IPS-18c (cell line): ENCODE results near the gene GBA2.

Experiments used
- H3K4me3 ChIP-seq: 2 replicates; pipeline ENCODE4 v1.7.0; 2013; ENCODE audit warnings: low read depth, mild to moderate bottlenecking, low read length, moderate library complexity; ENCODE audit not compliant: insufficient read depth
- H3K9me3 ChIP-seq: one replicate; pipeline ENCODE4 v1.6.1; 2013; ENCODE audit warnings: mild to moderate bottlenecking, low read length, moderate library complexity; ENCODE audit not compliant: control insufficient read depth, insufficient read depth

GBA2 gene

DNA sequence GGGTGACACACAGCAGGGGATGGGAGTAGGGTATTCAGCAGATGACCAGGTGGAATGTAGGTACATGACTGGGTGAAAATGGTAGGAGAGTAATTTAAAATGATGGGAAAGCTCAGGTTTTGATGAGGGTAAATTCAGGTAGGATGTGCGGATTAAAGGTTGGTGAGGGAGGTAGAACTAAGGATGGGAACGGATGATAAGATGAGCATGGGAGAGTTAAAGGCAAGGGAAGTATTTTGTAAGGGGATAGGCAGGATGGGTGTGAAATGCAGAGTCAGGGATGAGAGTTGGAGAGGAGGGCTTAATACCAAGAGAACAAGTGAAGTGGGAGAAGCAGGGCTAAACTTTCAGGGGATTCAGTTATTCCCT lies 18.6 kb downstream of the GBA2 start:
- peak overlapping the region; percentile 90; the same call in 1 of the 2 replicates for H3K4me3 ChIP-seq
- no peaks in the 10 kb centered on the region for H3K9me3 ChIP-seq

DNA sequence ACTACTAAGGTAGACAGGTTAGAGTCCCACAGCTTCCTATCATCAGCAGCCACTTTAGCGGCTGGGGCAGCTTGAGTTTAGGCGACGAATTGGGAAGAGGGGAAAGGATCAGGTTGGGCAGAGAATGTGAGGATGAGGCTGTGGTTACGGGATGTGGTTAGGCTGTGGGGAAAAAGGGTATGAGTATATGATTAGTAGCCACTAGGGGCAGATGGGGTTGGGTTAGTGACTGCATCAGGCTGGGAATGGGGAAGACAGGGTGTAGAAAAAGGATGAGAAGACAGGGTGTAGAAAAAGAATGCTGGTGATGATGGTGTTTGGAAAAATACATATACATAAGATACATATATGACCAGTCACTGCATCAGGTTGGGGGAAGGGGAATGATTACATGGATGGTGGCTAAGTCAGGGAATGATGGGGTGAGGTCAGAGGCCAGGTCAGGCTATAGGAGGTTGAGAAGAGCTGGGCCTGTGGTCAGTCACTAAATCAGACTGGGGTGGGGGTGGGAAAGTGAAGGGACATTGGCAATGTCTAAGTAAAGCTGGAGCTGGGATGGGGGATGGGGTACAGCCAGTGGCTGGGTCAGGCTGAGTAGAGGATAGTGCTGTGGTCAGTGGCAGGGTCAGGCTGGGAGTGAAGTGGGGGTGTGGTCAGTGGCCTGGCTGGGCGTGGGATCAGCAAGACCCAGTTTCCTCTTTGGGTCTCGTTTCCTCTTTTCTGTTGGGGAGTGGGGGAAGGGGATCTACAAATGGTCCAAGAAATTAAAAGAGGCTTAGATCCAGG lies 19.1 kb downstream of the GBA2 start:
- H3K9me3 ChIP-seq = no peaks in the 10 kb centered on the region
- peak overlapping the region; percentile 12 for H3K4me3 ChIP-seq

DNA sequence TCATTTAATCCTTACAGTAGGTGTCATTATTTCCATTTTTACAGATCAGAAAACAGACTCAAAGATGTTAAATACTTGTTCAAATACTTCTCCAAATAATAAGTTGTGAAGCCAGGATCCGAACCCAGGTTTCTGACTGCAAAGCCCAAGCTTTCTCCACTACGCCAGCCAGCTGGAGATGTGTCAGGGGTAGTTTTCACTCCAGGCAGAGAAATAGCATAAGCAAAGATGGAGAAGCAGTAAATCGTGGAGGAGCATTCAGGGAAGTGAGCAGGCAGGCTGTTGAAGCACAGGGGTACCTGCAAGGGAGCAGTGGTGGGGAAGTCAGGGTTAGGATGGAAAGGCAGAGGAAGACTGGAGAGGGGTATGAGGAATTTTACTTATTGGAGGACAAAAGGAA lies 19.9 kb downstream of the GBA2 start:
- Histone ChIP-seq H3K4me3 (no peak overlapping the region), H3K9me3 (no peaks in the 10 kb centered on the region)

- peak overlapping the region; percentile 46 for H3K4me3 ChIP-seq
- H3K9me3 ChIP-seq = no peaks in the 10 kb centered on the region
These were observed 20.7 kb downstream of the GBA2 start for GRCh38 chr9:35728041-35728971.

DNA sequence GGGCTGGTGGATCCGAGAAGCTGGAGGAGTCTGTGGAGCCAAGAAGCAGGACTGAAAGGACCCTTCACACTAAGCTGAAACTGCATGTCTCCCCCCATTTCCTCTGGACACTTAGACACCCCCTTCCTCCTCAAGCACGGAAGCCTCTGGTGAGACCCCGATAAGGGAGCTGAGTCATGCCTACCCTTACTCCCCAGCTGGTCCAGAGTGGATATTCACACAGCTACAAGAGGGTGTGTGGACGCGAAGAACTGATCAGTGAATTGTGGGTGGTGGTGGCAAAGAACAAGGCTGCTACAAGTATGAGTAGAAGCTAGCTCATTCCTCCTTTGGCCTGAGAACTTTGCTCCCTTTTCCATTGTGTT lies 21.4 kb downstream of the GBA2 start:
- Histone ChIP-seq H3K9me3 (no peaks in the 10 kb centered on the region), H3K4me3 (peak overlapping the region; percentile 46; the same call in 1 of the 2 replicates)

DNA sequence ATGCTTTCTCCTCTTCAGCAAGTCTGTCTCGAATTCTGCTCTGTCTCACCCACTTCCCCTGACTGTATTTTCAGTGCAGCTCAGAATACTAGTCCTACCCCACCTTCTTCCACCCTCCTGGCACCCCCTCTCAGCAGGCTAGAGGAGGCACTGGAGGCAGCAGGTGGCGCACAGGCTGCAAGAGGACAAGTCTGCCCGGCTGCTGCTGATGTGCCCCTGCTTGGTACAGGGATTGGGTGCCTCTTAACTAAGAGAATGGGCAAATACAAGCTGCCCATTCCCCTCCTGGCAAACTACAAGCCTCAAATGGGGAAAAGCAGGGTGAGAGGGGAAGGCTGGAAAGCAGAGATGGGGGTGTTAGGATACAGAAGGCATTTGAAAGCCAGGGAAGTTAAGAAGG lies 22.1 kb downstream of the GBA2 start:
- Histone ChIP-seq H3K9me3 (no peaks in the 10 kb centered on the region), H3K4me3 (no peak overlapping the region)

DNA sequence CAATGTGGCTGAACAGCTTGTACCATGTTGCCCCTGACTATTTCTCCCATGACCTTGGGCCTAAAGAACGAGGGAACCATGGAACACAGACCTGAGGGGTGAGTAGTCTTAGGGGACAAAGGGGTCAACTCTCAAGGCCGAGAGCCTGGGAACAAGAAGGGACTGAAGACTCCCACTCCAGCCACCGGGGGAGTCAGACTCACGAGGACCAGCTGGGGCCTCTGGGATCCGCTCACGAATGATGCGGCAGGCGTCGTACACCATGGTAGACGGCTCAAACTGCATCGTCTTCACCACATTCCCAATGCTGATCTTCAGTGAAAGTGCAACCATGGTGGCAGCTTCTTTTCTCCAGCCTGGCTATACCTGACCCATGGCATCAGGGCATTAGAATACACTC lies 23.7 kb downstream of the GBA2 start:
- no peak overlapping the region for H3K4me3 ChIP-seq
- no peaks in the 10 kb centered on the region for H3K9me3 ChIP-seq

DNA sequence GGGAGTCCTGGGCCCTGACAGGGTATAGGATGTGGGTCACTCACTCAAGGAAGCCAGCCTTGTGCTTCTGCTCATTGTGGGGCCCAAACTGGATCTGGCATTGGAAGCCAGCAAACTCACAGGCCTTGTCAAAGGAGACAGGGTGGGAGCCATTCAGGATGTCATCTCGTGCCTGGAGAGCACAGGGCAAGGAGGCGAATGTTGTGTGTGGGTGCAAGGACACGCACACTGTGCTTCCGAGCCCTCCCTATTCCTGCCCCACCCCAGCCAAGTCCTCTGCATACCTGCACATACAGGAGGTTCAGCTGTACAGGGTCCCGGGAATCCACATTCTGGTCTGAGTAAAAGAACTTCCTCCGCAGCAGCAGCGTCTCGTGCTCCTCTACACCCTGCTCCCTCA lies 25.1 kb downstream of the GBA2 start:
- Histone ChIP-seq H3K9me3 (no peaks in the 10 kb centered on the region), H3K4me3 (no peak overlapping the region)

DNA sequence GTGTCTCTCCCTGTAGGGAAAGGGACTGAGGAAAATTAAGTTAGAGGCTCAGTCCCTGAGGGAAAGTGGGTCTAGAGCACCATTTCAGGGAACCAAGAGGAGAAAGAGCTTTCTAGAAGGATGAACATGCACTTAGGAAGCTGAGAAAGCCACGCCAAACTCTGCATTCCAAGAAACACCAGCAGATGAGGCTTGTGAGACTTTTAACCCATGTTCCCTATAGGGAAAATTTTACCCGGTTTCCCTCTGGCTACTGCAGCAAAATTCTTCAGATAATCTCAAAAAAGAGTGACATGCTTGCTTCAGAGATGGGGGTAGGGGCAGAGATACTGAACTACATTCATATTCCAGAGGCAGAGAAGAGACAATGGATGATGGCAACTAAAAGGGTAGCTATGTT lies 25.6 kb downstream of the GBA2 start:
- Histone ChIP-seq H3K4me3 (no peak overlapping the region), H3K9me3 (no peaks in the 10 kb centered on the region)

DNA sequence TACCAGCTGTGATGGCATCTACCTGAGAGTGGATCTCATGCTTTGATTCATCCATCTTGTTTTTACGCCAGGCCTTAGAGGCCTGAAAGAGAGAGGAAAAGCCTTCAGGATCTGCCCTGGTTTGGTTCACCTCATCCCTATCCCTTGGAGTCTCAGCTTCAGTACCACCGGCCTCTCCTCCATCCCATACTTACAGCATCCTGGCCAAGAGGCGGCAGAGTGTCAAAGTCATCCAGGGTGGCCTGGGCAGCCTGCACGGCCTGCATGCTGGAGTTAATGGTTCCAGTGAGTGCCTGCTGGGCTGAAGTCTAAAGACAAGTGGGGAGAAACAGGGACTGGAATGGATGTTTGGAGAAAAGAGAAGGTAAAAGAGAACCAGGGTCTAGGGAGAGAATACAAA lies 29.5 kb downstream of the GBA2 start:
- Histone ChIP-seq H3K4me3 (no peak overlapping the region), H3K9me3 (no peaks in the 10 kb centered on the region)

- H3K4me3 ChIP-seq = no peak overlapping the region
These were observed 30.1 kb downstream of the GBA2 start for GRCh38 chr9:35718721-35719511.

GRCh38 chr9:35717132-35717870 lies 31.7 kb downstream of the GBA2 start:
- Histone ChIP-seq H3K9me3 (no peaks in the 10 kb centered on the region), H3K4me3 (no peak overlapping the region)

More at GRCh38 chr9:35718721-35719511, 30.1 kb downstream of the GBA2 start:
- H3K9me3 ChIP-seq = no peaks in the 10 kb centered on the region

- Histone ChIP-seq H3K9me3 (no peaks in the 10 kb centered on the region), H3K4me3 (no peak overlapping the region)
These were observed 32.8 kb downstream of the GBA2 start for GRCh38 chr9:35716230-35716629.

GRCh38 chr9:35714579-35715252 lies 34.3 kb downstream of the GBA2 start:
- Histone ChIP-seq H3K4me3 (no peak overlapping the region), H3K9me3 (no peaks in the 10 kb centered on the region)

GRCh38 chr9:35714123-35714522 lies 34.9 kb downstream of the GBA2 start:
- Histone ChIP-seq H3K9me3 (no peaks in the 10 kb centered on the region), H3K4me3 (no peak overlapping the region)

DNA sequence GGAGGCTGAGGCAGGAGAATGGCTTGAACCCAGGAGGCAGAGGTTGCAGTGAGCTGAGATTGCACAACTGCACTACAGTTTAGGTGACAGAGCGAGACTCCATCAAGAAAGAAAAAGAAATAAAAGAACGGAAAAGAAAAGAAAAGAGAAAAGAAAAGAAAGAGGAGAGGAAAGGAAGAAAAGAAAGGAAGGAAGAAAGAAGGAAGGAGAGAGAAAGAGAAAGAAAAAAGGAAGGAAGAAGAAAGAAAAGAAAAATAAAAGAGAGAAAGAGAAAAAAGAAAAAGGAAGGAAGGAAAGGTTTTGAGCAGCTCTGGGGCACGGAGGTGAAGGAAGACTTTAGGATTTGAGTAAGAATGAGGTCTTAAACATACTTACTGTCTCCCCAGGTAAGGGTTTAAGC lies 35.5 kb downstream of the GBA2 start:
- Histone ChIP-seq H3K4me3 (no peak overlapping the region), H3K9me3 (no peaks in the 10 kb centered on the region)
